ENCODE data around the gene GAS7. TPM values are rescaled to one million over a fixed set of nuclear protein-coding genes. Genes with fewer than 3 reads are reported as not detected.

Gene GAS7
- total and polyA plus RNA-seq, 2 of the 13 experiments (the other 11 are each of a cell fraction or from before 2014, with no cell fraction given), result 1.0 to 5.2 TPM

DNA sequence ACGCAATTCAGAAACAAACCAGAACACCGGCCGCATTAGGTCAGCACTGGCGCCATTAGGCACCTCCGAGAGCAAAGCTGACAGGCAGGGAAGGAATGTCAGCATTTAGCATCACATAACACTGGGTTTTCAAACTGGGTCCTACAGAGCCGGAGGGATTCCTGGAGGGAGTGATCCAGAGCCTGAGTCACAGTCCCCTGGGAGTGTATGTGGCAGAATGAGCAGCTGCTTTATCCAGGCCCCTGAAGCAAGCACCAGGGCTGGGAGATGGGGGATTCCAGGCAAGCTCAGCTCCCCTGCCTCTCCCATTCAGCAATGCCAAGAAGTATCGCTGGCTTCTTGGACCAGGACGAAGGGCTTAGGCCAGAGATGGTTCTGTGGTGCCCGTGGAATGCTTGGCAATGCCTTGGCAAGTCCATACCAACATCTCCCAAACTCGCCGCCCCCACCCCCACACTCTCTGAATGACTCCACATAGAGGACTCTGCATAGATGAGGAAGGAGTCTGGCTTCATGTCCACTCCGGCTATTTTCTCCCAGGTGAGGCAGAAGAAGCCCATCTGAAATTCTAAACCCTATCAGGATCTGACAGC, 20.4 kb downstream of the GAS7 start:
- CTCF ChIA-PET (ENCODE audit: low intra/inter-chr PET ratio, low total read pairs), result no interaction called here
- POLR2A ChIA-PET, result no interaction called here
- Histone ChIP-seq H3K9me3 (ENCODE audit: low read length) (no peaks in the 10 kb centered on the region), H3K9ac (ENCODE audit: insufficient read depth, low read depth, low read length) (no peak overlapping the region), H3K4me1 (ENCODE audit: insufficient read depth, low read length) (no peaks in the 10 kb centered on the region), H3K4me3 (replicated peaks in 1 of 3; ENCODE audit: insufficient read depth in 1 of 3, low read depth in 2 of 3, low read length in 3 of 3) (no peak overlapping the region), H3K4me2 (ENCODE audit: low read depth, low read length) (no peak overlapping the region), H3K27ac (ENCODE audit: extremely low read length, insufficient read depth, low read length) (no peak overlapping the region), H3K79me2 (ENCODE audit: insufficient read depth, low read length) (no peaks in the 10 kb centered on the region), H2AFZ (ENCODE audit: low read length) (no peak overlapping the region), H4K20me1 (ENCODE audit: insufficient read depth, low read length) (no peaks in the 10 kb centered on the region), H3K27me3 (ENCODE audit: control insufficient read depth in 1 of 2, insufficient read depth in 2 of 2, low read length in 2 of 2) (peaks cover 0 to 14% of the 10 kb centered on the region in 2 experiments; a peak in 1 of 5 replicates), H3K36me3 (replicated peaks in 1 of 2; ENCODE audit: control insufficient read depth in 1 of 2, insufficient read depth in 2 of 2, low read length in 2 of 2) (no peaks in the 10 kb centered on the region)
- in situ Hi-C loops (cut with HindIII; ENCODE audit: extremely low pct_ligation_motif_present, low pct_unique_long_range_greater_than_20kb) (no loop called here), intact Hi-C loops (cut with micrococcal nuclease; ENCODE audit: unreplicated experiment) (no loop called here)
- no peak for FAIRE-seq
- DNase-seq (ENCODE audit: low spot score), result no peak
- ATAC-seq, result no peak
- 12% methylated on average over 6 of the region's 12 CpGs for WGBS (ENCODE audit: low lambda C conversion rate)
- BruUV-seq (replicated peaks), result no TSS peak
- TF ChIP-seq TSC22D2 (CRISPR knock-in tag; IDR thresholded peaks at IDR 0.05; ENCODE audit: borderline replicate concordance), result no peak

GRCh38 chr17:10177131-10177912, 21.1 kb downstream of the GAS7 start:
- Histone ChIP-seq H3K4me1 (ENCODE audit: insufficient read depth, low read length) (no peaks in the 10 kb centered on the region), H3K27me3 (ENCODE audit: control insufficient read depth in 1 of 2, insufficient read depth in 2 of 2, low read length in 2 of 2) (peaks cover 0 to 11% of the 10 kb centered on the region in 2 experiments; a peak in 1 of 5 replicates), H3K9me3 (ENCODE audit: low read length) (no peaks in the 10 kb centered on the region), H2AFZ (ENCODE audit: low read length) (no peak overlapping the region), H4K20me1 (ENCODE audit: insufficient read depth, low read length) (no peaks in the 10 kb centered on the region), H3K4me2 (ENCODE audit: low read depth, low read length) (no peak overlapping the region), H3K27ac (ENCODE audit: extremely low read length, insufficient read depth, low read length) (no peak overlapping the region), H3K4me3 (replicated peaks in 1 of 3; ENCODE audit: insufficient read depth in 1 of 3, low read depth in 2 of 3, low read length in 3 of 3) (no peak overlapping the region), H3K79me2 (ENCODE audit: insufficient read depth, low read length) (no peaks in the 10 kb centered on the region), H3K36me3 (replicated peaks in 1 of 2; ENCODE audit: control insufficient read depth in 1 of 2, insufficient read depth in 2 of 2, low read length in 2 of 2) (no peaks in the 10 kb centered on the region), H3K9ac (ENCODE audit: insufficient read depth, low read depth, low read length) (no peak overlapping the region)
- ChIA-PET POLR2A (no interaction called here), CTCF (ENCODE audit: low intra/inter-chr PET ratio, low total read pairs) (no interaction called here)
- DNase-seq (ENCODE audit: low spot score) (no peak), ATAC-seq (no peak), FAIRE-seq (no peak)
- intact Hi-C loops (cut with micrococcal nuclease; ENCODE audit: unreplicated experiment) (no loop called here), in situ Hi-C loops (cut with HindIII; ENCODE audit: extremely low pct_ligation_motif_present, low pct_unique_long_range_greater_than_20kb) (no loop called here)
- BruUV-seq (replicated peaks), result no TSS peak
- 24% methylated on average over 6 of the region's 6 CpGs for WGBS (ENCODE audit: low lambda C conversion rate)
- TF ChIP-seq, protein P1, sequence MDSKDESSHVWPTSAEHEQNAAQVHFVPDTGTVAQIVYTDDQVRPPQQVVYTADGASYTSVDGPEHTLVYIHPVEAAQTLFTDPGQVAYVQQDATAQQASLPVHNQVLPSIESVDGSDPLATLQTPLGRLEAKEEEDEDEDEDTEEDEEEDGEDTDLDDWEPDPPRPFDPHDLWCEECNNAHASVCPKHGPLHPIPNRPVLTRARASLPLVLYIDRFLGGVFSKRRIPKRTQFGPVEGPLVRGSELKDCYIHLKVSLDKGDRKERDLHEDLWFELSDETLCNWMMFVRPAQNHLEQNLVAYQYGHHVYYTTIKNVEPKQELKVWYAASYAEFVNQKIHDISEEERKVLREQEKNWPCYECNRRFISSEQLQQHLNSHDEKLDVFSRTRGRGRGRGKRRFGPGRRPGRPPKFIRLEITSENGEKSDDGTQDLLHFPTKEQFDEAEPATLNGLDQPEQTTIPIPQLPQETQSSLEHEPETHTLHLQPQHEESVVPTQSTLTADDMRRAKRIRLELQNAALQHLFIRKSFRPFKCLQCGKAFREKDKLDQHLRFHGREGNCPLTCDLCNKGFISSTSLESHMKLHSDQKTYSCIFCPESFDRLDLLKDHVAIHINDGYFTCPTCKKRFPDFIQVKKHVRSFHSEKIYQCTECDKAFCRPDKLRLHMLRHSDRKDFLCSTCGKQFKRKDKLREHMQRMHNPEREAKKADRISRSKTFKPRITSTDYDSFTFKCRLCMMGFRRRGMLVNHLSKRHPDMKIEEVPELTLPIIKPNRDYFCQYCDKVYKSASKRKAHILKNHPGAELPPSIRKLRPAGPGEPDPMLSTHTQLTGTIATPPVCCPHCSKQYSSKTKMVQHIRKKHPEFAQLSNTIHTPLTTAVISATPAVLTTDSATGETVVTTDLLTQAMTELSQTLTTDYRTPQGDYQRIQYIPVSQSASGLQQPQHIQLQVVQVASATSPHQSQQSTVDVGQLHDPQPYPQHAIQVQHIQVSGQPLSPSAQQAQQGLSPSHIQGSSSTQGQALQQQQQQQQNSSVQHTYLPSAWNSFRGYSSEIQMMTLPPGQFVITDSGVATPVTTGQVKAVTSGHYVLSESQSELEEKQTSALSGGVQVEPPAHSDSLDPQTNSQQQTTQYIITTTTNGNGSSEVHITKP (CRISPR knock-in tag; IDR thresholded peaks at IDR 0.05; ENCODE audit: low read depth), result no peak
- TF ChIP-seq ZNF777 (CRISPR knock-in tag; IDR thresholded peaks at IDR 0.05) (no peak), SP5 (CRISPR knock-in tag; IDR thresholded peaks at IDR 0.05; ENCODE audit: borderline replicate concordance, low read depth) (no peak), NFE2L2 (IDR thresholded peaks at IDR 0.05; ENCODE audit: low read length) (no peak), TBP (CRISPR knock-in tag; IDR thresholded peaks at IDR 0.05) (no peak), ZNF124 (CRISPR knock-in tag; IDR thresholded peaks at IDR 0.05) (no peak), RARA (CRISPR knock-in tag; IDR thresholded peaks at IDR 0.05) (no peak), ZNF605 (CRISPR knock-in tag; IDR thresholded peaks at IDR 0.05) (no peak), ZSCAN5A (CRISPR knock-in tag; IDR thresholded peaks at IDR 0.05; ENCODE audit: borderline replicate concordance) (no peak), ZNF776 (CRISPR knock-in tag; IDR thresholded peaks at IDR 0.05) (no peak), NBN (conservative IDR thresholded peaks at IDR 0.05) (no peak), RBFOX2 (IDR thresholded peaks at IDR 0.05; ENCODE audit: low read depth, low read length) (no peak), DPF2 (CRISPR knock-in tag; IDR thresholded peaks at IDR 0.05; ENCODE audit: borderline replicate concordance, low read depth) (no peak)
